Measurements from ENCODE around the gene PDLIM7. TPM values are rescaled to one million over a fixed set of nuclear protein-coding genes. Genes with fewer than 3 reads are reported as not detected.

Gene PDLIM7
- total and polyA plus RNA-seq, 10 of the 15 experiments (the other 5 are each of a cell fraction or from before 2014, with no cell fraction given): 0.82 to 36.6 (median 19.3) TPM

DNA sequence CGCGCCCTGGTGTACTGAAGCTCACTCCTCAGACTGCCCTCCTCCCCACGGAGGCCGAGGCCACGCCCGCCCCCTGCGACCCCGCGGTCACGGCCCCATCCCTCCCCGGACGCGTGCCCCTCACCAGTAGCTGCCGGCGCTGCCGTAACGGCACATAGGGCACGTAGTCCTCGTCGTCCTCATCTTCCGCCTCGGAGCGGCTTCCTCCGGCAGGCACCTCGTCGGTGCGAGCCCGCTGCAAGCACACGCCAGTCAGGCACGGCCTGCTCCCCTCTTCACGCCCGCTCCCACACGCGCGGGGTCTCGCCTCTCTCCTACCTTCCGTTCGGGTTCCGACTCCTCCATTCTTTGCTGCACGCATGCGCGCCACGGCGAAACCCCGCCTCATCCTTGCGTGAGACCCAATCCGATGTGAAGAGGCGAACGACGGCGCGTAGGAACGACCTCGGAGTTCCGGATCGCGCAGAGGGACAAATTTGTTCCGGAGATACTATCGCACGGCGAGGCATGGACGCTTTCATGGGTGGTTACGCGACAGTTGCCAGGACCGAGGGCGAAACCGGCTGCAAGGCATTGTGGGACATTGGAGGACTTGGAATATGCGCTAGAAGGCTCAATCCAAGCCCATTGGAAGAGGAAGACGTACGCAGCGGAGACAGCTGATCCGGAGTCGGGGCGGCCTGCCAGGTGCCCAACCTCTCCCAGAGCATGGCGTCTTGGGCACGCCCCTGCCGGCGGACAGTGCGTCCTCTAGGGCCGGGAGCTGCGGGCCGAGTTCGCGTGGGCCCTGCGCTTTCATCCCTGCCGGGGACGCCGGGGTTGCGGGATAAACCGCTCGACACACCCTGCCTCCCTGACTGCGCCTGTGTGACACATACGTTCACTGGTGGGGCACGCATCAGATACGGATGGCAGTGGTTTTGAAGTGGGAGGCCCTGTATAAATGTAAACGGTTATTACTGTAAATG, 19.5 kb upstream of the PDLIM7 start, which contains the start of gene DDX41 (continued):
- TF ChIP-seq TARDBP (IDR thresholded peaks at IDR 0.05; ENCODE audit: borderline replicate concordance) (no peak), CTCF (IDR thresholded peaks at IDR 0.05 in 2 of 3, conservative IDR thresholded peaks at IDR 0.05 in 1 of 3; ENCODE audit: control insufficient read depth in 2 of 3, extremely low read depth in 1 of 3, insufficient read depth in 1 of 3, low read depth in 3 of 3, low read length in 3 of 3) (no peak), TCF3 (IDR thresholded peaks at IDR 0.05; ENCODE audit: borderline replicate concordance, insufficient read depth, low read depth, low read length) (no peak), EED (IDR thresholded peaks at IDR 0.05; ENCODE audit: low read depth) (peak; percentile 31; the same call in 1 of the 2 replicates), CEBPB (IDR thresholded peaks at IDR 0.05; ENCODE audit: borderline replicate concordance in 1 of 2, low read depth in 2 of 2, low read length in 2 of 2) (no peak), BMI1 (IDR thresholded peaks at IDR 0.05; ENCODE audit: borderline replicate concordance) (no peak), RELB (IDR thresholded peaks at IDR 0.05; ENCODE audit: low read depth) (peak; percentile 97), NR2C2 (IDR thresholded peaks at IDR 0.05; ENCODE audit: borderline replicate concordance, control insufficient read depth, insufficient read length, low read depth) (no peak), SIN3A (IDR thresholded peaks at IDR 0.05; ENCODE audit: low read depth, low read length) (peak; percentile 92), PAX8 (IDR thresholded peaks at IDR 0.05) (no peak), POLR2AphosphoS2 (IDR thresholded peaks at IDR 0.05; ENCODE audit: low read depth, low read length) (no peak), NFYB (IDR thresholded peaks at IDR 0.05; ENCODE audit: insufficient read depth, low read depth, low read length) (peak; percentile 81), SMAD5 (IDR thresholded peaks at IDR 0.05; ENCODE audit: low read depth) (peak; percentile 87; the same call in 1 of the 2 replicates), BRCA1 (IDR thresholded peaks at IDR 0.05; ENCODE audit: low read depth, low read length) (no peak), YBX1 (IDR thresholded peaks at IDR 0.05) (no peak), RAD51 (IDR thresholded peaks at IDR 0.05) (no peak), ZNF384 (IDR thresholded peaks at IDR 0.05; ENCODE audit: borderline replicate concordance, low read depth, low read length) (no peak), IRF5 (IDR thresholded peaks at IDR 0.05; ENCODE audit: borderline replicate concordance) (no peak), CHD4 (IDR thresholded peaks at IDR 0.05) (no peak), SMAD1 (IDR thresholded peaks at IDR 0.05; ENCODE audit: low read depth, partially characterized antibody) (no peak), CREM (IDR thresholded peaks at IDR 0.05; ENCODE audit: low read depth) (peak; percentile 94)
- TF ChIP-seq, protein P1, sequence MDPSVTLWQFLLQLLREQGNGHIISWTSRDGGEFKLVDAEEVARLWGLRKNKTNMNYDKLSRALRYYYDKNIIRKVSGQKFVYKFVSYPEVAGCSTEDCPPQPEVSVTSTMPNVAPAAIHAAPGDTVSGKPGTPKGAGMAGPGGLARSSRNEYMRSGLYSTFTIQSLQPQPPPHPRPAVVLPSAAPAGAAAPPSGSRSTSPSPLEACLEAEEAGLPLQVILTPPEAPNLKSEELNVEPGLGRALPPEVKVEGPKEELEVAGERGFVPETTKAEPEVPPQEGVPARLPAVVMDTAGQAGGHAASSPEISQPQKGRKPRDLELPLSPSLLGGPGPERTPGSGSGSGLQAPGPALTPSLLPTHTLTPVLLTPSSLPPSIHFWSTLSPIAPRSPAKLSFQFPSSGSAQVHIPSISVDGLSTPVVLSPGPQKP (IDR thresholded peaks at IDR 0.05; ENCODE audit: low read depth, low read length): peak; percentile 80
- TF ChIP-seq, protein P2, sequence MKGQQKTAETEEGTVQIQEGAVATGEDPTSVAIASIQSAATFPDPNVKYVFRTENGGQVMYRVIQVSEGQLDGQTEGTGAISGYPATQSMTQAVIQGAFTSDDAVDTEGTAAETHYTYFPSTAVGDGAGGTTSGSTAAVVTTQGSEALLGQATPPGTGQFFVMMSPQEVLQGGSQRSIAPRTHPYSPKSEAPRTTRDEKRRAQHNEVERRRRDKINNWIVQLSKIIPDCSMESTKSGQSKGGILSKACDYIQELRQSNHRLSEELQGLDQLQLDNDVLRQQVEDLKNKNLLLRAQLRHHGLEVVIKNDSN (IDR thresholded peaks at IDR 0.05; ENCODE audit: borderline replicate concordance, extremely low read length, insufficient read depth, low read depth, low read length): no peak

All from GM12878 (cell line).